Kidney (tissue), 14 donors: ENCODE measurements around the gene CCNO. TPM values are rescaled to one million over a fixed set of nuclear protein-coding genes. Genes with fewer than 3 reads are reported as not detected.

ENCODE experiments used
- DNase-seq, 5 donors: peaks; one replicate each; pipeline ENCODE4 v3.0.0-alpha.2; 2013 to 2020
- FAIRE-seq: peaks from 2 replicates; lab custom pipeline; 2012; peaks lifted over from hg19 to GRCh38; lab: Jason Lieb, UNC
- H3K27ac ChIP-seq, 2 donors: one replicate each; pipeline ENCODE4 v1.7.0; 2013; ENCODE audit warnings: low read depth in 2 of 2, low read length in 2 of 2, inconsistent platforms in 1 of 2
- H3K27me3 ChIP-seq: one replicate; pipeline ENCODE4 v1.7.1; 2013; ENCODE audit warnings: low read length, inconsistent platforms; ENCODE audit not compliant: control insufficient read depth, insufficient read depth
- H3K36me3 ChIP-seq, 3 donors: one replicate each; pipeline versions ENCODE4 v1.7.0 to v1.7.1; 2013; ENCODE audit warnings: low read length in 3 of 3, control low read depth in 1 of 3, inconsistent platforms in 1 of 3; ENCODE audit not compliant: insufficient read depth in 3 of 3, control insufficient read depth in 2 of 3
- H3K4me1 ChIP-seq, 3 donors: one replicate each; pipeline versions ENCODE4 v1.7.0 to v1.7.1; 2013; ENCODE audit warnings: low read length in 3 of 3, inconsistent platforms in 1 of 3, low read depth in 1 of 3; ENCODE audit not compliant: control insufficient read depth in 2 of 3, insufficient read depth in 2 of 3
- H3K4me3 ChIP-seq, 3 donors: one replicate each; pipeline versions ENCODE4 v1.7.0 to v1.8.1; 2013; ENCODE audit warnings: low read length in 3 of 3, control low read depth in 1 of 3, inconsistent platforms in 1 of 3
- H3K9ac ChIP-seq, 3 donors: one replicate each; pipeline versions ENCODE4 v1.7.0 to v1.7.1; 2013; ENCODE audit warnings: low read length in 3 of 3, control low read depth in 1 of 3, inconsistent platforms in 1 of 3
- H3K9me3 ChIP-seq, 3 donors: one replicate each; pipeline versions ENCODE4 v1.7.0 to v1.7.1; 2013; ENCODE audit warnings: low read length in 3 of 3, control low read depth in 1 of 3, inconsistent platforms in 1 of 3; ENCODE audit not compliant: control insufficient read depth in 2 of 3, insufficient read depth in 1 of 3
- CTCF ChIP-seq: IDR thresholded peaks from 3 replicates; pipeline ENCODE4 v1.5.1; 2012; ENCODE audit warnings: mild to moderate bottlenecking, moderate library complexity, borderline replicate concordance; ENCODE audit not compliant: insufficient read depth; ENCODE audit errors: extremely low read depth
- intact Hi-C: fragments of 100-400 bp; cut with DNase I; formaldehyde crosslinking; loops from one replicate; pipeline ENCODE4 v1.11.1; 2022
- polyA plus RNA-seq: library from polyadenylated mRNA; stranded (reverse); fragments of 350-450 nt; fragmentation: Illumina TruSeq; extraction: RNeasy Lipid Tissue Mini Kit (QIAGEN cat#74804); gene quantifications from one replicate; pipeline ENCODE4 v1.2.3, GENCODE V29; 2014; ENCODE audit warnings: low read depth, low replicate concordance; ENCODE audit not compliant: insufficient read depth
- total RNA-seq: library from RNA; stranded (reverse); fragmentation: NEBNext Ultra II Directional; extraction: Animal tissue kit (Norgen Biotek cat#: 25700); gene quantifications from one replicate; pipeline ENCODE4 v1.2.1, GENCODE V29; 2021
- donor health status: control.
- donor health status: control.
- donor health status: control.
- donor health status: control.
- donor health status: control.
- donor health status: DM: yes; HTN: yes; CAD: no.
- donor health status: Normal renal cell carcinoma (clear cell type).

The CCNO gene
- total and polyA plus RNA-seq, 2 donors from 2014 or later, result 2.1 to 5.9 TPM

DNA sequence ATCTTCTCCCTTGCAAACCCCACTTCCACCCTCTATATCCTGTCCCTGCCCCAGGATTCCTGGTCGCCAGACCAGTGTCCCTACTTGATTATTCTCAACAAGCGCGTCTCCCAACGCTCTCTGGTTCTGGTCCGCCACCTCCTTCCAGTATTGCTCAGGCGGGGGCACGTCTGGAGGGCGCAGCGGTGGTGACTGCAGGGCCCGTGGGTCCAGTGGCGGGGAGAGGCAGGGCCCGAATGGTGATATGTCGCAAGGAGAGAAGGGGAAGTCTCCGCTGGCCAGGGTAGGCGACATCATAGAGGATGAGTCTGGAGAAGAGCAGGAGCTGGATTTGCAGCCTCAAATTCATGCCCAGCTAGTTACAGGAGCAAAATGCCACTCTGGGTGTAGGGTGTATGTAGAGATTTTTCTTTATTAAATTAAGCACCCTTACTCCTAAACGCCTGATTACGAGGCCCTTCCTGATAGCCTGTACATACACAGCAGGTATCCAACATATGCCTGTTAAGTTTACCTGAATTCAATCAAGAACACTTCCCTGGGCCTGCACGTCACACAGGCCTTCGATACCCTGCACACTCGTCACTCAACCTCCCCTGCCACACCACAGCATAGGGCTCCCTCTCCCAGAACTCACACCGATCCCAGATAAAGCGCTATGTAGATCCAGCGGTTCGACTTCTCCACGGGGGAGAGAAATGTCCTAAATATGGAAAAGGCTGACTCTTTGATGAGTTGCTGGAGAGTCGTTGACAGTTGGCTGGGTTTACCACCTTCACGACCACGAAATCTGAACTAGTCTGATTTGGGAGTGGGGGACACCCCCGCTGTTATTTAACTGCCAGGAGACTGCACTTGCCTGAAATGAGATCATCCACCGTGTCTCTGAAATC is 11.1 kb downstream of the CCNO start:
- FAIRE-seq, result no peak
- intact Hi-C loops, result no loop called here
- Histone ChIP-seq H3K4me3 (no peak overlapping the region), H3K9ac (no peak overlapping the region), H3K4me1 (peaks cover 0 to 8% (median 0%) of the 10 kb centered on the region in 3 donors), H3K27ac (no peak overlapping the region), H3K36me3 (no peaks in the 10 kb centered on the region), H3K9me3 (no peaks in the 10 kb centered on the region), H3K27me3 (peaks cover 65% of the 10 kb centered on the region)
- peak in 1 of 5 donors; percentile 61 for DNase-seq
- TF ChIP-seq CTCF, result no peak

GRCh38 chr5:55220433-55221185 is 12.8 kb downstream of the CCNO start:
- Histone ChIP-seq H3K27ac (no peak overlapping the region), H3K4me1 (peaks cover 0 to 8% (median 0%) of the 10 kb centered on the region in 3 donors), H3K9me3 (no peaks in the 10 kb centered on the region), H3K27me3 (peaks cover 57% of the 10 kb centered on the region), H3K4me3 (peak overlapping the region in 1 of 3 donors; percentile 11), H3K36me3 (no peaks in the 10 kb centered on the region), H3K9ac (no peak overlapping the region)
- TF ChIP-seq CTCF, result no peak
- intact Hi-C loops, result no loop called here
- FAIRE-seq (no peak), DNase-seq (peak; percentile 37 to 78 (median 55))

DNA sequence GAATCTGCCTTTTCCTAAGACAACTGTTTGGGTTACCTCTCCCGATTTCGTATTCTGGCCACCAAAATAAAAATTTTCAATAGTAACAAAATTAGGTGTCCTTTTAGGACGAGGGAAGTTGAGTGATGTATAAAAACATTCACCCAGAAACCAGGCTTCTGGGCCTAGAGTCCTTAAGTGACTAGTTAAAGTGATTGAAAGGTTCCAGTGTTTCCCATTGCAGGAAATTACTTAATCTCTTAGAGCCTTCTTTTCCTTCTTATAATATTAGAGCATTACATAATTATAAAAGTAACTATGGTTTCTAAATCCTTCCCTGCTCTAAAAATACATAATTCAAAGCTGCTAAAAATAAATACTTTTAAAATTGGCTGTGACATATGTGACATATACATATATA is 13.6 kb downstream of the CCNO start:
- intact Hi-C loops, result no loop called here
- no peak for TF ChIP-seq CTCF
- H3K4me1 ChIP-seq, result peaks cover 0 to 8% (median 0%) of the 10 kb centered on the region in 3 donors
- H3K36me3 ChIP-seq, result no peaks in the 10 kb centered on the region
- H3K27me3 ChIP-seq, result peaks cover 49% of the 10 kb centered on the region
- no peak overlapping the region for H3K9ac ChIP-seq
- no peak overlapping the region for H3K4me3 ChIP-seq
- DNase-seq, result no peak
- no peak for FAIRE-seq
- H3K9me3 ChIP-seq, result no peaks in the 10 kb centered on the region
- H3K27ac ChIP-seq, result no peak overlapping the region
